MCF 10A (cell line): Measurements from ENCODE around the gene EXOG. TPM values are rescaled to one million over a fixed set of nuclear protein-coding genes. Genes with fewer than 3 reads are reported as not detected.

Source experiments
- BruUV-seq: library from RNA; stranded (reverse); fragments of 400-500 nt; replicated peaks from 2 replicates; lab custom pipeline; 2021; lab: Mats Ljungman, UMichigan
- CTCF ChIA-PET: fragments of 300-600 bp; sonication (Branson Sonifier 250); formaldehyde crosslinking; extraction: SDS; loops from one replicate; lab custom pipeline; 2021; ENCODE audit warnings: antibody characterized with exemption, inconsistent platforms; lab: Yijun Ruan, JAX
- POLR2A ChIA-PET: fragments of 300-600, 350-650 bp; sonication (Branson Sonifier 250); formaldehyde crosslinking; extraction: SDS; loops from one replicate; lab custom pipeline; 2020; ENCODE audit warnings: antibody characterized with exemption, inconsistent platforms; lab: Yijun Ruan, JAX
- DNase-seq: peaks from one replicate; pipeline ENCODE4 v3.0.0-alpha.2; 2018; ENCODE audit not compliant: unreplicated experiment
- H3K27ac Mint-ChIP-seq: one replicate; pipeline ENCODE4 v1.8.0; 2022; ENCODE audit warnings: mild to moderate bottlenecking, low read depth, mixed read lengths; ENCODE audit not compliant: unreplicated experiment
- H3K27me3 Mint-ChIP-seq: one replicate; pipeline ENCODE4 v1.8.0; 2022; ENCODE audit warnings: mixed read lengths; ENCODE audit not compliant: insufficient read depth, unreplicated experiment
- H3K36me3 Mint-ChIP-seq: one replicate; pipeline ENCODE4 v1.8.0; 2022; ENCODE audit warnings: mild to moderate bottlenecking, moderate library complexity, mixed read lengths; ENCODE audit not compliant: insufficient read depth, unreplicated experiment
- H3K4me1 Mint-ChIP-seq: one replicate; pipeline ENCODE4 v1.8.0; 2022; ENCODE audit warnings: mixed read lengths; ENCODE audit not compliant: insufficient read depth, unreplicated experiment
- H3K4me3 Mint-ChIP-seq: one replicate; pipeline ENCODE4 v1.8.0; 2022; ENCODE audit warnings: mild to moderate bottlenecking, moderate library complexity, mixed read lengths; ENCODE audit not compliant: unreplicated experiment
- H3K9me3 Mint-ChIP-seq: one replicate; pipeline ENCODE4 v1.8.0; 2022; ENCODE audit warnings: mixed read lengths; ENCODE audit not compliant: unreplicated experiment
- intact Hi-C: fragments of 100-400 bp; cut with micrococcal nuclease; formaldehyde crosslinking; loops from 2 replicates; pipeline ENCODE4 v1.14.1; 2022
- total RNA-seq: library from RNA; stranded (reverse); gene quantifications from 2 replicates; pipeline ENCODE4 v1.2.3, GENCODE V29; 2022
- TF ChIP-seq, protein P1 (sequence below): fragments of 200-600 bp; IDR thresholded peaks from one replicate; pipeline ENCODE4 v1.8.0; 2022; ENCODE audit warnings: antibody characterized with exemption, mild to moderate bottlenecking; ENCODE audit not compliant: unreplicated experiment

EXOG gene
- total RNA-seq, 1 experiment from 2014 or later: 17.5 TPM

DNA sequence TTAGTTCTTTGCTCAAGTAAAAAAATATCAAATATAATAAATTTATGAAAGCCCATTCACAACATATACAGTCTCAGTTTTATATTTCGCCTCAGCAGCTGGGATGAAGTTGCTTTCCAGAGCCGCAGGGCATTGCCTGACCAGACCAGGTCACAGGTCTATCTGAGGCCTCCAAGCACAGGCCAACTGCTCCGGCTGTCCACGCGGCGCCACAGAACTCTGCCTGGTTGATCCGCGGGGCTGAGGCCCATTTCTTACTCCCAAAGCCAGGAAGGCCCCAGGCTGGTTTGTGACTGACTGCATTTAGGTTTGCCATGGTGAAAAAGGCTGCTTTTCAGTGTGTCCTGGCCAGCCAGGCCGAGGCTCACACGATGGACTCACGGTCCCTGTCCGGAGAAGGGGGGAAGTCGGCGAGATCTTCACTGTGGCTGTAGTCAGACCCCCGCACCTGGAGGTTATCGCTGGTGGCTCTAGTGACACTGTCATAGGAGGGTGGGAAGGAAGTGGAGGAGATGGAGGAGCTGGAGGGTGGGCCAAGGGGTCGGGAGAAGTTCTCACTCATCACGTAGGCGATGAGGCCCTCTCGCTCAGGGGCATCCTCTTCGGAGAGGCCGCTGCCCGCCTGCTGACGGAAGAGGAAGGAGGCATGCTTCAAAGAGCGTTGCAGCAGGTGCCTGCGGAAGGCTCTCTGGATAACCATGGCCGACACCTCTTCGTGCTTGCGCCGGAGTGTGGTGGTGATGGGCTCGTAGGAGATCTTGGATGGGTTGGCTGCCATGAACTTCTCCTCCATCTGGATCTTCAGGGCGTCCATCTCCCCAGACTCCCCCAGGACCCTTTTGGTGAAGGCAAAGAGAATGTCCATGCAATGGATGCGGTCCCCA, 54.1 kb downstream of the EXOG start:
- ChIA-PET CTCF (no interaction called here), POLR2A (no interaction called here)
- no TSS peak for BruUV-seq
- no peak overlapping the region for H3K27ac Mint-ChIP-seq
- H3K4me1 Mint-ChIP-seq: no peaks in the 10 kb centered on the region
- DNase-seq: no peak
- H3K9me3 Mint-ChIP-seq: no peaks in the 10 kb centered on the region
- H3K27me3 Mint-ChIP-seq: peaks cover 39% of the 10 kb centered on the region
- no peak overlapping the region for H3K4me3 Mint-ChIP-seq
- TF ChIP-seq, protein P1, sequence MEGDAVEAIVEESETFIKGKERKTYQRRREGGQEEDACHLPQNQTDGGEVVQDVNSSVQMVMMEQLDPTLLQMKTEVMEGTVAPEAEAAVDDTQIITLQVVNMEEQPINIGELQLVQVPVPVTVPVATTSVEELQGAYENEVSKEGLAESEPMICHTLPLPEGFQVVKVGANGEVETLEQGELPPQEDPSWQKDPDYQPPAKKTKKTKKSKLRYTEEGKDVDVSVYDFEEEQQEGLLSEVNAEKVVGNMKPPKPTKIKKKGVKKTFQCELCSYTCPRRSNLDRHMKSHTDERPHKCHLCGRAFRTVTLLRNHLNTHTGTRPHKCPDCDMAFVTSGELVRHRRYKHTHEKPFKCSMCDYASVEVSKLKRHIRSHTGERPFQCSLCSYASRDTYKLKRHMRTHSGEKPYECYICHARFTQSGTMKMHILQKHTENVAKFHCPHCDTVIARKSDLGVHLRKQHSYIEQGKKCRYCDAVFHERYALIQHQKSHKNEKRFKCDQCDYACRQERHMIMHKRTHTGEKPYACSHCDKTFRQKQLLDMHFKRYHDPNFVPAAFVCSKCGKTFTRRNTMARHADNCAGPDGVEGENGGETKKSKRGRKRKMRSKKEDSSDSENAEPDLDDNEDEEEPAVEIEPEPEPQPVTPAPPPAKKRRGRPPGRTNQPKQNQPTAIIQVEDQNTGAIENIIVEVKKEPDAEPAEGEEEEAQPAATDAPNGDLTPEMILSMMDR: no peak
- peaks cover 4% of the 10 kb centered on the region for H3K36me3 Mint-ChIP-seq
- intact Hi-C loops: no loop called here

DNA sequence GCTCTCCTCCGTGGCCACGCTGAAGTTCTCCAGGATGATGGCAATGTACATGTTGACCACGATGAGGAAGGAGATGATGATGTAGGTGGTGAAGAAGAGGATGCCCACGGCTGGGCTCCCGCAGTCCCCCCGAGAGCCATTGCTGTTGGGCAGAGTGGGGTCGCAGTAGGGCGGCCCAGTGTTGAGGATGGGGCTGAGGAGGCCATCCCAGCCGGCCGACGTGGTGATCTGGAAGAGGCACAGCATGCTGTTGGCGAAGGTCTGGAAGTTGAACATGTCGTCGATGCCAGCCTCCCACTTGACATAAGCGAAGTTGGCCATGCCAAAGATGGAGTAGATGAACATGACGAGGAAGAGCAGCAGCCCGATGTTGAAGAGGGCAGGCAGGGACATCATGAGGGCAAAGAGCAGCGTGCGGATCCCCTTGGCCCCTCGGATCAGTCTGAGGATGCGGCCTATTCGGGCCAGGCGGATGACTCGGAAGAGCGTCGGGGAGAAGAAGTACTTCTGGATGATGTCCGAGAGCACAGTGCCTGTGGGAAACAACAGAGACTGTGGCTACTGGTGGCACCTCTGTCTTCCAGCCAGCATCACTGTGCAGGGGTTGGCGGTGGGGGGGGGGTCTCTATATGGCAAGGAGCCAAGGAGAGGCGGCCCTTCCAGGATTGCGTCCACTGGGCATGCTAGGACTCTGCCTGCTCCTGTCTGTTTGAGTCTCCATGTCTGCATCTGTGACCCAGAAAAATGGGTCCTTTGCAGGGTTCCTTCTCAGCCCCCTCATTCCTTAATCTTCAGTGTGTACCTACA, 55.1 kb downstream of the EXOG start:
- POLR2A ChIA-PET: no interaction called here
- intact Hi-C loops: no loop called here
- BruUV-seq: no TSS peak
- Mint-ChIP-seq H3K4me3 (no peak overlapping the region), H3K27ac (no peak overlapping the region), H3K27me3 (peaks cover 36% of the 10 kb centered on the region), H3K36me3 (no peaks in the 10 kb centered on the region), H3K4me1 (no peaks in the 10 kb centered on the region), H3K9me3 (no peaks in the 10 kb centered on the region)
- TF ChIP-seq, protein P1: no peak
- DNase-seq: no peak
- CTCF ChIA-PET: interaction anchor here (3.4 kb wide), 1 partner anchor 30 kb away, joined by 15 read pairs; no protein-coding TSS in a partner anchor

- ChIA-PET POLR2A (no interaction called here), CTCF (interaction anchor here (3.4 kb wide), 1 partner anchor 31 kb away, joined by 15 read pairs; no protein-coding TSS in a partner anchor)
- intact Hi-C loops: no loop called here
- H3K36me3 Mint-ChIP-seq: no peaks in the 10 kb centered on the region
- no peaks in the 10 kb centered on the region for H3K4me1 Mint-ChIP-seq
- no peak overlapping the region for H3K4me3 Mint-ChIP-seq
- no peak for DNase-seq
- TF ChIP-seq, protein P1: no peak
- no TSS peak for BruUV-seq
- no peaks in the 10 kb centered on the region for H3K9me3 Mint-ChIP-seq
- no peak overlapping the region for H3K27ac Mint-ChIP-seq
- peaks cover 41% of the 10 kb centered on the region for H3K27me3 Mint-ChIP-seq
Measured at GRCh38 chr3:38552364-38552763, 56.2 kb downstream of the EXOG start.

DNA sequence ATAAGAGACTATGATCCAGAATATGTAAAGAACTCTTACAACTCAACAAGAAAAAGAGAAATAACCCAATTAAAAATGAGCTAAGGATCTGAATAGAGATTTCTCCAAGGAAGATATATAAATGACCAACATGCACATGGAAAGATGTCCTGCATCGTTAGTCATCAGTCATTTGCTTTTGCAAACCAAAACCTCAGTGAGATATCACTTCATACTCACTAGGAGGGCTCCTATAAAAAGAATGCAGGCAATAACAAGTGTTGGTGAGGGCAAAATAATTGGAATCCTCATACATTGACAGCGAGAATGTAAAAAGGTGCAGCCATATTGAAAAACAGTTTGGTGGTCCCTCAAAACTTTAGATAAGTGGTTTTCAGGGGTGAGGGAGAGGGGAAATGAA, 56.9 kb downstream of the EXOG start:
- H3K27me3 Mint-ChIP-seq: peaks cover 41% of the 10 kb centered on the region
- TF ChIP-seq, protein P1: no peak
- POLR2A ChIA-PET: no interaction called here
- H3K27ac Mint-ChIP-seq: no peak overlapping the region
- H3K36me3 Mint-ChIP-seq: no peaks in the 10 kb centered on the region
- no peak overlapping the region for H3K4me3 Mint-ChIP-seq
- H3K9me3 Mint-ChIP-seq: no peaks in the 10 kb centered on the region
- H3K4me1 Mint-ChIP-seq: no peaks in the 10 kb centered on the region
- no peak for DNase-seq
- no TSS peak for BruUV-seq
- intact Hi-C loops: no loop called here
- CTCF ChIA-PET: interaction anchor here (1.6 to 3.4 kb wide), 2 partner anchors 32 to 447 kb away, joined by 7 to 15 read pairs; no protein-coding TSS in a partner anchor
